ENCODE measurements around the gene CREBRF. TPM values are rescaled to one million over a fixed set of nuclear protein-coding genes. Genes with fewer than 3 reads are reported as not detected.
"Not testable (repeated sequence)": the region's sequence is repeated elsewhere in the genome, so short reads cannot be mapped to it uniquely, and the experiment has no call there.

The CREBRF gene
- total RNA-seq, 2 experiments from 2014 or later: 8.7 to 10.0 TPM

DNA sequence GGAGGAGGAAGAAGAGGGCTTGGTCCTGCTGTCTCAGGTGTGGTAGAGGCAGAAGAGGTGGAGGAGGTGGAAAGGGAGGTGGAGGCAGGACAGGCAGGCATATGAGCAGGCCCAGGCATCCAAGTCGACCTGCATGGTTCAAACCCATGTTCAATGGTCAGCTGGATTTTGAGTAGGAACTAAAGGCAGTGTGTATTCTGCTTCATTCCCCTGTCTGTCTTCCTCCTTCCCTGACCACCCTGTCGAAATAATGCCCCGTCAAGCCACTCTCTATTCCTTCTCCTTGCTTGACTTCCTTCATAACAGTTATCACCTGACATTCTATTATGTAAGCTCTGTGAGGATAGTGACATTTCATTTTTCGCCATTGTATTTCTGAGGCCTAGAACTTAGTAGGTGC, 37.8 kb upstream of the CREBRF start:
- Mint-ChIP-seq H3K27me3 (ENCODE audit: low read depth) (no peaks in the 10 kb centered on the region), H3K36me3 (ENCODE audit: low read depth) (peaks cover 31% of the 10 kb centered on the region), H3K4me1 (ENCODE audit: low read depth) (peaks cover 12% of the 10 kb centered on the region), H3K4me3 (no peak overlapping the region), H3K9me3 (ENCODE audit: insufficient read depth) (no peaks in the 10 kb centered on the region), H3K27ac (no peak overlapping the region)
- ATAC-seq (no peak), DNase-seq (no peak)
- POLR2A ChIA-PET: no interaction called here
- CTCF ChIA-PET: no interaction called here

DNA sequence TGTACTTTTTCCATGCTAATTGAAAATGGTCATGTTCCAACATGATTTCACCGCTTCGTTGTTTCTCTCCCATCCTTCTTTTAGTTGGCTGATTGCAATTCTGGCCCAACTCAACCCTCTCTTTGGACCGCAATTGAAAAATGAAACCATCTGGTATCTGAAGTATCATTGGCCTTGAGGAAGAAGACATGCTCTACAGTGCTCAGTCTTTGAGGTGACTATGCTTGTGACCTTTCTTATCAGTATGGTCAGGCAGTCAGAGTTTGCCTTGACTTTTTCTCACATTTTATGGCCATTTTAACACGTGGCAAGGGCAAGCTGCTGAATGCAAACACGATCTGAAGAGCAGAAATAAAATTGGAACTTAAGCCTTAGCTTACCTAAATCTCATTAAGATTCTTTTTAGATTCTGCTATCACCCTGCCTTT, 36.0 kb upstream of the CREBRF start:
- Mint-ChIP-seq H3K27me3 (ENCODE audit: low read depth) (no peaks in the 10 kb centered on the region), H3K9me3 (ENCODE audit: insufficient read depth) (no peaks in the 10 kb centered on the region), H3K4me1 (ENCODE audit: low read depth) (peaks cover 12% of the 10 kb centered on the region), H3K36me3 (ENCODE audit: low read depth) (peaks cover 41% of the 10 kb centered on the region), H3K27ac (no peak overlapping the region), H3K4me3 (no peak overlapping the region)
- ChIA-PET CTCF (no interaction called here), POLR2A (interaction anchor here (0.9 kb wide), 1 partner anchor 61 kb away, joined by 4 read pairs; the partner anchor contains the start of gene RPL26L1)
- DNase-seq: no peak
- no peak for ATAC-seq

DNA sequence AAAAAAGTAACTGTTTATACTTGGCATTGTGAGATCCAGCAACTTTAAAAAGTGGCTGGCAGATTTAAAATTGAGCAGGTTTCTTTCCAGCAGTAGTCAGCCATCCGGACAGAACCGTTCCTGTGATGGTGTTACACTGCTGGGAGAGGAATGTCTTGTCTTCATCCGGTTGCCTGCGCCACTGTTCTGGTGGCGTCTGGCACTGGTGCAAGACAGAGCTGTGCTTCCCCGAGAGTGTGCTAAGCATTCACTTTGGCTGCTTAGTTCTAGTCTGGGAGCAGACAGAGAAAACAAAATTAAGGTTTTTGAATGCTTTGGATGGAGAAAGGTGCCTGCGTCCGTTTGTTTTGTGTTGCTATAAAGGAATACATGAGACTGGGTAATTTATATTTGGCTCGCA, 35.5 kb upstream of the CREBRF start:
- peaks cover 43% of the 10 kb centered on the region for H3K36me3 Mint-ChIP-seq (ENCODE audit: low read depth)
- ATAC-seq: no peak
- H3K27ac Mint-ChIP-seq: no peak overlapping the region
- no peak for DNase-seq
- CTCF ChIA-PET: no interaction called here
- H3K9me3 Mint-ChIP-seq (ENCODE audit: insufficient read depth): no peaks in the 10 kb centered on the region
- POLR2A ChIA-PET: interaction anchor here (0.9 kb wide), 1 partner anchor 61 kb away, joined by 4 read pairs; the partner anchor contains the start of gene RPL26L1
- H3K4me3 Mint-ChIP-seq: no peak overlapping the region
- no peaks in the 10 kb centered on the region for H3K27me3 Mint-ChIP-seq (ENCODE audit: low read depth)
- peaks cover 12% of the 10 kb centered on the region for H3K4me1 Mint-ChIP-seq (ENCODE audit: low read depth)

DNA sequence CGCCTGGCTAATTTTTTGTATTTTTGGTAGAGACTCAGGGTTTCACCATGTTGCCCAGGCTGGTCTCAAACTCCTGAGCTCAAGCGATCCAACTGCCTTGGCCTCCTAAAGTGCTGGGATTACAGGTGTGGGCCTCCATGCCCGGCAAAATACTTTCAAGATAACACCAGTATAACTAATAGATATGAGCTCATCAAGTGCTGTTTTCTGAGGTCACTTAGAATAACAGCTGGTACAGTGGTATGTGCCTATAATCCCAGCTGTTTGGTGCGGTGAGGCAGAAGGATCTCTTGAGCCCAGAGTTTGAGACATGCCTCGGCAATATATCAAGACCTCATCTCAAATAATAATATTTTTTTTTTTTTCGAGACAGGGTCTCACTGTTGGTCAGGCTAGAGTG, 30.5 kb upstream of the CREBRF start:
- Mint-ChIP-seq H3K27ac (peak overlapping the region; percentile 19), H3K27me3 (ENCODE audit: low read depth) (no peaks in the 10 kb centered on the region), H3K9me3 (ENCODE audit: insufficient read depth) (no peaks in the 10 kb centered on the region), H3K4me3 (no peak overlapping the region), H3K4me1 (ENCODE audit: low read depth) (no peaks in the 10 kb centered on the region), H3K36me3 (ENCODE audit: low read depth) (peaks cover 32% of the 10 kb centered on the region)
- ATAC-seq: no peak
- POLR2A ChIA-PET: no interaction called here
- CTCF ChIA-PET: no interaction called here
- no peak for DNase-seq

DNA sequence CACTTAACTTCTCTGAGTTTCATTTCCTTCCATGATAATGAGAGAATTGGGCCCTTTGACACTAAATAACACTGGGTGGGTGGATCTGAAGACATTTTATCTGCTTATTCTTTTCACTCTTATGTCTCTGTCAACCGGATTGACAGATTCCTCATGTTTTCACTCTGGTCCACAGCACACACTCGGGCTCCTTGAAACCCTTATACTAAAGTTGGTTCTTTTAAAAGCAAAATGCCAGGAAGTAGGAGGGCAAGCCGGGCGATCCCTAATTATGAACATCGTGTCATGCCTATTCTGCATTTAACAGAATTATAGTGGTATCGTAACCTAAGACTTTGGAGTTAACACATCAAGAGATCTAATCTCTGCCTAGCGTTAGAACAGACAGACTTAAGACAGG, 28.2 kb upstream of the CREBRF start:
- no peak overlapping the region for H3K4me3 Mint-ChIP-seq
- no peaks in the 10 kb centered on the region for H3K4me1 Mint-ChIP-seq (ENCODE audit: low read depth)
- no peaks in the 10 kb centered on the region for H3K27me3 Mint-ChIP-seq (ENCODE audit: low read depth)
- peaks cover 16% of the 10 kb centered on the region for H3K36me3 Mint-ChIP-seq (ENCODE audit: low read depth)
- DNase-seq: no peak
- H3K9me3 Mint-ChIP-seq (ENCODE audit: insufficient read depth): no peaks in the 10 kb centered on the region
- H3K27ac Mint-ChIP-seq: no peak overlapping the region
- ATAC-seq: no peak
- ChIA-PET CTCF (no interaction called here), POLR2A (no interaction called here)

DNA sequence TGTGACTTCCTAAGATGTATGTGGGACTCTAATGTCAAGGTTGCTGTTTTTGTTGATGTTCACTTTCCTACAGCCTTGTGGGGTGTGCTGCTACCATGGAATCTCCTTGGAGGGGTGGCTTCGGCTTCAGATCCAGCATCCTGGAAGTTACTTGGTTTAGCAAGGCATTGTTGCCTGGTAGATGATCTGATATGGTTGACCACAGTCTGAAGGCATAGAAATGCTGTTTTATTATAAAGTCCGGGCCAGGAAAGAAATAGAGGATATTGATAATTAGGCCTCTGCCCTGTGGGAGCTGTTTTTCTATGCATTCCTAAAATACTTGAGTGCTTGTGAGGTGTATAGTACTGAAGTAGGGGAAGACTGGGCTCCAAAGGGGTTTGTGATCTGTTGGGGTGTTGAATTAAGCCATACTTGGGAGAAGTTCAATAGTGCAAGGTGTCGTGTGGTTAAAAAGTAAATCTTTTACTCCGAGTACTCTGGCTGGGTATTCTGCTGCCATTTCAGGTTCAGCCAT, 27.3 kb upstream of the CREBRF start:
- H3K9me3 Mint-ChIP-seq (ENCODE audit: insufficient read depth): no peaks in the 10 kb centered on the region
- H3K36me3 Mint-ChIP-seq (ENCODE audit: low read depth): peaks cover 10% of the 10 kb centered on the region
- ATAC-seq (no peak), DNase-seq (no peak)
- POLR2A ChIA-PET: interaction anchor here (1.2 to 1.3 kb wide), 2 partner anchors 28 to 45 kb away, joined by 3 to 8 read pairs; partner anchors contain the start of gene ATP6V0E1
- H3K27ac Mint-ChIP-seq: no peak overlapping the region
- no peaks in the 10 kb centered on the region for H3K27me3 Mint-ChIP-seq (ENCODE audit: low read depth)
- no peak overlapping the region for H3K4me3 Mint-ChIP-seq
- CTCF ChIA-PET: no interaction called here
- peaks cover under 1% of the 10 kb centered on the region for H3K4me1 Mint-ChIP-seq (ENCODE audit: low read depth)

DNA sequence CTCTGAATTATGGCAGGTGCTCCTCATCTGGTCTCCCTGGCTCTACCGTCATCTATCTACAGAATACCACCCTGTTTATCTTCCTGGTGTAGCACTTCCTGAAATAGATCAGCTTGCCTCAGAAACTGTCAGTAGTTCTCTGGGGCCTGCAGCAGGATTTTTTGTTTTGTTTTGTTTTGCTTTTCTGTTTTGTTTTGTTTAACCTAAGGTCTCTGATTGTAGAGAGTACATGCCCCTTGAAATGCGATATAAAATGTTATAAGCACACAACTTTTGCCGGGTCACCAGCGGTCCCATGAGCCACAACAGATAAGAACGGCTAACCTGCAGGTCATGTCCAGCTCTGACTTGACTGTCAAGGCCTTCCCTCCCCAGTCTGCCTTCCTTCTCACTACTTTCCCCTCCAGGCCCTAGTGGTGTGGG, 26.6 kb upstream of the CREBRF start:
- Mint-ChIP-seq H3K36me3 (ENCODE audit: low read depth) (peaks cover 13% of the 10 kb centered on the region), H3K9me3 (ENCODE audit: insufficient read depth) (no peaks in the 10 kb centered on the region), H3K4me3 (no peak overlapping the region), H3K27ac (no peak overlapping the region), H3K4me1 (ENCODE audit: low read depth) (peaks cover 7% of the 10 kb centered on the region), H3K27me3 (ENCODE audit: low read depth) (no peaks in the 10 kb centered on the region)
- ATAC-seq (no peak), DNase-seq (no peak)
- POLR2A ChIA-PET: interaction anchor here (1.2 to 1.3 kb wide), 2 partner anchors 28 to 46 kb away, joined by 3 to 8 read pairs; partner anchors contain the start of gene ATP6V0E1
- CTCF ChIA-PET: interaction anchor here (0.9 kb wide), 1 partner anchor 45 kb away, joined by 3 read pairs; no protein-coding TSS in a partner anchor

DNA sequence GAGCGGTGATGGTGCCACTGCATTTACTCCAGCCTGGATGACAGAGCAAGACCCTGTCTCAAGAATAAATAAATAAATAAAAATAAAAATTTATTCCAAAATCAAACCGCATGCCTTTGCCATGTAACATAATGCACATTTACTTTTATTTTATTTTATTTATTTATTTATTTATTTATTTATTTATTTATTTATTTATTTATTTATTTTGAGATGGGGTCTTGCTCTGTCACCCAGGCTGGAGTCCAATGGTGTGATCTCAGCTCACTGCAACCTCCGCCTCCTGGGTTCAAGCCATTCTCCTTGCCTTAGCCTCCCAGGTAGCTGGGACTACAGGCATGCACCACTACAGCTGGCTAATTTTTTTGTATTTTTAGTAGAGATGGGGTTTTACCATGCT, 24.1 kb upstream of the CREBRF start:
- DNase-seq, CTCF ChIA-PET: not testable (repeated sequence)

DNA sequence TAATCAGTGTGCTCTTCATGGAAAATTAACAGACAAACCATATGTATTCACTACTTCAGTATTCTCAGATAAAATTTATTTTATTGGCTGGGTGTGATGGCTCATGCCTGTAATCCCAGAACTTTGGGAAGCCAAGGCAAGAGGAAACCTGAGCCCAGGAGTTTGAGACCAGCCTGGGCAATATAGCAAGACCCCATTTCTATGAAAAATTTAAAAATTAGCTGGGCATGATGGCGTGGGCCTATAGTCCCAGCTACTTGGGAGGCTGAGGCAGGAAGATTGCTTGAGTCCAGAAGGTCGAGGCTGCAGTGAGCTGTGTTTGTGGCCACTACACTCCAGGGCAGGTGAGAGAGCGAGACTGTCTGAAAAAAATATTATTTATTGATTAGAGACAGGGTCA, 23.4 kb upstream of the CREBRF start:
- no peak for DNase-seq
- Mint-ChIP-seq H3K27me3 (ENCODE audit: low read depth) (no peaks in the 10 kb centered on the region), H3K27ac (no peak overlapping the region), H3K4me3 (no peak overlapping the region), H3K36me3 (ENCODE audit: low read depth) (peaks cover 29% of the 10 kb centered on the region), H3K9me3 (ENCODE audit: insufficient read depth) (no peaks in the 10 kb centered on the region), H3K4me1 (ENCODE audit: low read depth) (peaks cover 34% of the 10 kb centered on the region)
- ATAC-seq: no peak
- POLR2A ChIA-PET: interaction anchor here (1.2 to 1.8 kb wide), 2 partner anchors 25 to 49 kb away, joined by 3 to 4 read pairs; partner anchors contain the start of gene ATP6V0E1
- CTCF ChIA-PET: no interaction called here

More for the DNA sequence above, 24.1 kb upstream of the CREBRF start:
- POLR2A ChIA-PET: interaction anchor here (1.2 kb wide), 1 partner anchor 48 kb away, joined by 3 read pairs; the partner anchor contains the start of gene ATP6V0E1
- H3K27me3 Mint-ChIP-seq (ENCODE audit: low read depth); H3K4me3 Mint-ChIP-seq; H3K27ac Mint-ChIP-seq; ATAC-seq; H3K9me3 Mint-ChIP-seq (ENCODE audit: insufficient read depth): not testable (repeated sequence)
- Mint-ChIP-seq H3K36me3 (ENCODE audit: low read depth) (peaks cover 27% of the 10 kb centered on the region), H3K4me1 (ENCODE audit: low read depth) (peaks cover 31% of the 10 kb centered on the region)

DNA sequence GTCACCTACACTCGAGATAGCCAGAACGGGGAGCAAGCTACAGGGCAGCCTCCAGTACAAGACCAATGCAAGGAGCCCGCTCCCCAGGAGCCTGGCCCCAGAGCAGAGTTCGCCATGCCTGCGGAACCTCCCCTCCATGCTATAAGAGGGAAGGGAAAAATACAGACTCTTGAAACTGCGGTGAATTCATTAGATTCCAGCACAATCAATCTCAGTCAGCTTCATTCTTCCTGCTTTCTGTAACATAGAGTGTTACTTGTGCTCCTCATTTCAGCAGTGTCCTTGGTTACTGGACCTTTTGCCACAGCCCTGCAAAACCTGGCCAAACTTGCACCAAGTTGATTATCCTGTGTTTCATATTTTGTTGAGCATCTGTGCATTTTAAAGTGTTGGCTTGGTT, 22.2 kb upstream of the CREBRF start:
- peaks cover 27% of the 10 kb centered on the region for H3K36me3 Mint-ChIP-seq (ENCODE audit: low read depth)
- ChIA-PET POLR2A (interaction anchor here (0.7 to 1.8 kb wide), 2 partner anchors 23 to 49 kb away, joined by 4 to 6 read pairs; no protein-coding TSS in a partner anchor), CTCF (interaction anchor here (1.6 kb wide), 1 partner anchor 50 kb away, joined by 3 read pairs; no protein-coding TSS in a partner anchor)
- ATAC-seq (no peak), DNase-seq (no peak)
- no peaks in the 10 kb centered on the region for H3K27me3 Mint-ChIP-seq (ENCODE audit: low read depth)
- no peak overlapping the region for H3K4me3 Mint-ChIP-seq
- peaks cover 34% of the 10 kb centered on the region for H3K4me1 Mint-ChIP-seq (ENCODE audit: low read depth)
- peak overlapping the region; percentile 78 for H3K27ac Mint-ChIP-seq
- no peaks in the 10 kb centered on the region for H3K9me3 Mint-ChIP-seq (ENCODE audit: insufficient read depth)

DNA sequence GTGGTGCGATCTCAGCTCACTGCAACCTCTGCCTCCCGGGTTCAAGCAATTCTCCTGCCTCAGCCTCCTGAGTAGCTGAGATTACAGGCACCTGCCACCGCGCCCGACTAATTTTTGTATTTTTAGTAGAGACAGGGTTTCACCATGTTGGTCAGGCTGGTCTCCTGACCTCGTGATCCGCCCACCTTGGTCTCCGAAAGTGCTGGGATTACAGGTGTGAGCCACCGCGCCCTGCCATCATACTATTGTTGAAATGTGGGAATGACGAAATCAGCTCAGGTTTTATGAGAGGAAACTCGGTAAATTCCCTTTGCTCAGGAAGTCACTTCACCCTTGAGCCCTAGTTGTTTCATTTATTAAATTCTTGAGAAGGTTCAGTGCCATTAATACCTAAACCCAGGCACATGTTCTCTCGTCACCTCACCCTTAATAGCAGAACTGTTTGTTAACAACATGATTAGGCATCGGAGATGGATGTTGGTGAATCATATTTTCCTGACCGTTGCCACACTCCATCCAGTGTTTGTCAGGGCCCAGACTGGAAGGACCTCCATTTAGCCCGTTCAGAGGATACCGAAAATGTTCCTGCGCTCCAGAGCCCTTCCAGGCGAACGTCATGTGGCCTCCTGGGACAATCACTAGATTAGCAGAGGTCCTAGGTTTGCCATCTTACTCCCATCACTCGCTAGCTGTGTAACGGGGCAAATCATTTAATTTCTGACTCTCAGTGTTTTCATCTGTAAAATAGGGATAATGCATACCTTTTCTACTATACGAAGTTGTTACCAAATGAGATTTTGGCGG, 20.0 kb upstream of the CREBRF start:
- DNase-seq (no peak), ATAC-seq (no peak)
- ChIA-PET CTCF (interaction anchor here (0.8 to 1.7 kb wide), 8 partner anchors 14 to 109 kb away, joined by 3 to 11 read pairs (median 5); partner anchors contain the start of genes BNIP1 and RPL26L1), POLR2A (interaction anchor here (0.7 to 2.6 kb wide), 3 partner anchors 21 to 52 kb away, joined by 3 to 12 read pairs (median 6); partner anchors contain the start of gene ATP6V0E1)
- Mint-ChIP-seq H3K27me3 (ENCODE audit: low read depth) (no peaks in the 10 kb centered on the region), H3K4me1 (ENCODE audit: low read depth) (peaks cover 41% of the 10 kb centered on the region), H3K4me3 (peak overlapping the region; percentile 65), H3K36me3 (ENCODE audit: low read depth) (peaks cover 29% of the 10 kb centered on the region), H3K27ac (peak overlapping the region; percentile 91), H3K9me3 (ENCODE audit: insufficient read depth) (no peaks in the 10 kb centered on the region)

DNA sequence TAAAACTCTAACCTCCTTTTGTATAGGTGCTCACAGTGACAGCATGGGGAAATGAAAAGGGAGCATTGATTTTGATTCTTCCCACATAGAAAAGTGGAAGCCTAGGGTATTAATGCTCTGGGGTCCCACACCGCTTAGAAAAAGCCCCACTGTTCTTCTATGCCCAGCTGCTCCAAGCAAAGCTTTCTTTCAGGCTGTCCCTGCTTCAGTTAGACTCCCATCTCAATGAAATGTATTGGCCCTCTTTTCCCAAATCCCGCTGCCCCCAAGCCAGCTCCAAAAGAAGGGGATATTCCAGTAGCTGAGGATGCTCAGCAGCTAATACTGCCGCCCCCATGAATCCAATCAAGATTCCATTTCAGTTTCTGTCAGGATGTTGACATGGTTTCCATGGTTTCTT, 17.0 kb upstream of the CREBRF start:
- Mint-ChIP-seq H3K9me3 (ENCODE audit: insufficient read depth) (no peaks in the 10 kb centered on the region), H3K36me3 (ENCODE audit: low read depth) (peaks cover 26% of the 10 kb centered on the region), H3K4me1 (ENCODE audit: low read depth) (peaks cover 38% of the 10 kb centered on the region), H3K4me3 (no peak overlapping the region), H3K27me3 (ENCODE audit: low read depth) (no peaks in the 10 kb centered on the region), H3K27ac (no peak overlapping the region)
- ChIA-PET CTCF (interaction anchor here (1.2 to 1.9 kb wide), 3 partner anchors 11 to 80 kb away, joined by 3 to 7 read pairs (median 4); partner anchors contain the start of gene RPL26L1), POLR2A (interaction anchor here (1.1 to 1.9 kb wide), 2 partner anchors 18 to 55 kb away, joined by 3 to 7 read pairs; no protein-coding TSS in a partner anchor)
- ATAC-seq (no peak), DNase-seq (no peak)
